NCI-H1436 (cell line): ENCODE measurements around the gene RNU1-2.
"Not testable (repeated sequence)": the region's sequence is repeated elsewhere in the genome, so short reads cannot be mapped to it uniquely, and the experiment has no call there.

Experiments
- DNase-seq: peaks from one replicate; lab custom pipeline; 2025; lab: John Stamatoyannopoulos, UW

The RNU1-2 gene

GRCh38 chr1:16895598-16896315 lies at the start of gene RNU1-2:
RNU1-2 (plus strand) TSS chr1:16895980.
- DNase-seq: peak; percentile 86

GRCh38 chr1:16856201-16856600 lies 39.6 kb upstream of the RNU1-2 start:
- not testable (repeated sequence) for DNase-seq

GRCh38 chr1:16859167-16860041 lies 36.4 kb upstream of the RNU1-2 start:
- DNase-seq: not testable (repeated sequence)

GRCh38 chr1:16860048-16860447 lies 35.7 kb upstream of the RNU1-2 start:
- DNase-seq: not testable (repeated sequence)

- not testable (repeated sequence) for DNase-seq
These were observed 33.9 kb upstream of the RNU1-2 start for GRCh38 chr1:16861832-16862245.

- DNase-seq: not testable (repeated sequence)
These were observed 33.4 kb upstream of the RNU1-2 start for GRCh38 chr1:16862415-16862814.

GRCh38 chr1:16863024-16863423 lies 32.8 kb upstream of the RNU1-2 start:
- not testable (repeated sequence) for DNase-seq

GRCh38 chr1:16866926-16867707 lies 28.7 kb upstream of the RNU1-2 start:
- DNase-seq: not testable (repeated sequence)

GRCh38 chr1:16868787-16869186 lies 27.0 kb upstream of the RNU1-2 start:
- not testable (repeated sequence) for DNase-seq

- not testable (repeated sequence) for DNase-seq
These were observed 25.8 kb upstream of the RNU1-2 start for GRCh38 chr1:16869996-16870395.

- DNase-seq: not testable (repeated sequence)
These were observed 24.6 kb upstream of the RNU1-2 start for GRCh38 chr1:16871171-16871570.

- DNase-seq: not testable (repeated sequence)
These were observed 23.4 kb upstream of the RNU1-2 start for GRCh38 chr1:16872152-16873075.

- DNase-seq: not testable (repeated sequence)
These were observed 22.5 kb upstream of the RNU1-2 start for GRCh38 chr1:16873076-16873879.

GRCh38 chr1:16874968-16875765 lies 20.6 kb upstream of the RNU1-2 start:
- DNase-seq: not testable (repeated sequence)

- DNase-seq: not testable (repeated sequence)
These were observed 14.0 kb upstream of the RNU1-2 start for GRCh38 chr1:16881742-16882141.

GRCh38 chr1:16882986-16883385 lies 12.8 kb upstream of the RNU1-2 start:
- DNase-seq: no peak

- DNase-seq: not testable (repeated sequence)
These were observed 11.3 kb upstream of the RNU1-2 start for GRCh38 chr1:16884487-16884886.

GRCh38 chr1:16886860-16887605 lies 8.7 kb upstream of the RNU1-2 start:
- no peak for DNase-seq
